Right atrium auricular region (tissue), 2 donors: Measurements from ENCODE around the gene DCST1. TPM values are rescaled to one million over a fixed set of nuclear protein-coding genes. Genes with fewer than 3 reads are reported as not detected.
A peak's percentile ranks its signal among the peaks of the same experiment; 100 is the strongest.

ENCODE experiments used
- DNase-seq: peaks from one replicate; pipeline ENCODE4 v3.0.0-alpha.2; 2019; ENCODE audit warnings: low spot score
- H3K27ac ChIP-seq, 2 donors: fragments of 200-600 bp; sonication (generic); 1 replicate in 1 of 2; 2 replicates in 1 of 2; pipeline ENCODE4 v1.5.1; 2016 to 2019
- H3K27me3 ChIP-seq, 2 donors: fragments of 200-600 bp; sonication (generic); one replicate each; pipeline versions ENCODE4 v1.5.1 to v1.6.0; 2017 to 2019
- H3K36me3 ChIP-seq: fragments of 200-600 bp; sonication (generic); one replicate; pipeline ENCODE4 v1.5.1; 2016
- H3K4me1 ChIP-seq, 2 donors: fragments of 200-600 bp; sonication (generic); one replicate each; pipeline versions ENCODE4 v1.5.1 to v1.6.0; 2017 to 2019
- H3K4me3 ChIP-seq, 2 donors: fragments of 200-600 bp; sonication (generic); 1 replicate in 1 of 2; 2 replicates in 1 of 2; pipeline ENCODE4 v1.5.1; 2017 to 2019; ENCODE audit warnings: mild to moderate bottlenecking in 1 of 2, moderate library complexity in 1 of 2
- H3K9me3 ChIP-seq, 2 donors: fragments of 200-600 bp; sonication (generic); one replicate each; pipeline ENCODE4 v1.5.1; 2019
- total RNA-seq, 2 donors: library from RNA; depleted of rRNA; stranded (reverse); fragments of >200 nt; gene quantifications; one replicate each; pipeline ENCODE4 v1.1.0, GENCODE V29; 2016
- TF ChIP-seq, protein P1 (sequence below), 2 donors: fragments of 200-600 bp; sonication (generic); IDR thresholded peaks; one replicate each; pipeline ENCODE4 v1.5.1; 2019; ENCODE audit warnings: antibody characterized with exemption in 2 of 2

Gene DCST1
- total RNA-seq, 2 donors from 2014 or later: not detected

DNA sequence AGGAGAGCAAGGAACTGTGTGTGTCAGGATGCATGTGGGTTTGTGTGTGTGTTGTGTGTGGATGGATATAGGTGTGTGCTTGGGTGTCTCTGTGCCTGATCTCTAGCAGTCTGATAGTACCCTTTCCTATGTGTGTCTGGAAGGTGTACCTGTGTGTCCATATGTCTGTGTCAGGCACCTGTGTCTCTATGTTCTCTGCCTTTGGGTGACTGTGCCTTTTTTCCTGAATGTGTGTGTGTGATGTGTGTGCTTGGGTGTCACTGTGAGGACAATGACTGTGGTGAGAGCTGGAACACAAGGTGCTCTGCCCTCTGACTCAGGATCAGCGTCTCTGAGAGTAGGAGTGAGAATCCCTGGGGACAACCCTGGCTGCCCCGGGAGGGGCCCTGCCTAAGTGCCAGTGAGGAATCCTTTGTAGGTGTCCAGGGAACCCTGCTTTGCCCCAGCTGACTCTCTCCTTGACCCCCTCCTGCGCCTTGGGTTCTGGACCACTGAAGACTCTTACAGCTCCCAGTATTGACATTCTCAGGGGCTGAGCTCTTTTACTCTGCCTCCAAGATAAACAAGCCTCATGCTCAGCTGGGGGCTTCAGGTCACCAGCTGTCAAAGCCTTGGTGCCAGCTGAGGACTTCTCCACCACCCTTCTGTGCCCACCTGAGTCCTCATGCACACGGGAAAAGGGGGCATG, 44.3 kb downstream of the DCST1 start:
- H3K27me3 ChIP-seq: peaks cover 29 to 37% of the 10 kb centered on the region in 2 donors
- DNase-seq: no peak
- H3K27ac ChIP-seq: no peak overlapping the region
- peak overlapping the region in 1 of 2 donors; percentile 53 for H3K4me3 ChIP-seq
- H3K36me3 ChIP-seq: no peaks in the 10 kb centered on the region
- TF ChIP-seq, protein P1, sequence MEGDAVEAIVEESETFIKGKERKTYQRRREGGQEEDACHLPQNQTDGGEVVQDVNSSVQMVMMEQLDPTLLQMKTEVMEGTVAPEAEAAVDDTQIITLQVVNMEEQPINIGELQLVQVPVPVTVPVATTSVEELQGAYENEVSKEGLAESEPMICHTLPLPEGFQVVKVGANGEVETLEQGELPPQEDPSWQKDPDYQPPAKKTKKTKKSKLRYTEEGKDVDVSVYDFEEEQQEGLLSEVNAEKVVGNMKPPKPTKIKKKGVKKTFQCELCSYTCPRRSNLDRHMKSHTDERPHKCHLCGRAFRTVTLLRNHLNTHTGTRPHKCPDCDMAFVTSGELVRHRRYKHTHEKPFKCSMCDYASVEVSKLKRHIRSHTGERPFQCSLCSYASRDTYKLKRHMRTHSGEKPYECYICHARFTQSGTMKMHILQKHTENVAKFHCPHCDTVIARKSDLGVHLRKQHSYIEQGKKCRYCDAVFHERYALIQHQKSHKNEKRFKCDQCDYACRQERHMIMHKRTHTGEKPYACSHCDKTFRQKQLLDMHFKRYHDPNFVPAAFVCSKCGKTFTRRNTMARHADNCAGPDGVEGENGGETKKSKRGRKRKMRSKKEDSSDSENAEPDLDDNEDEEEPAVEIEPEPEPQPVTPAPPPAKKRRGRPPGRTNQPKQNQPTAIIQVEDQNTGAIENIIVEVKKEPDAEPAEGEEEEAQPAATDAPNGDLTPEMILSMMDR (IDR thresholded peaks at IDR 0.05): no peak
- no peaks in the 10 kb centered on the region for H3K9me3 ChIP-seq
- H3K4me1 ChIP-seq: peaks cover 0 to 43% of the 10 kb centered on the region in 2 donors

DNA sequence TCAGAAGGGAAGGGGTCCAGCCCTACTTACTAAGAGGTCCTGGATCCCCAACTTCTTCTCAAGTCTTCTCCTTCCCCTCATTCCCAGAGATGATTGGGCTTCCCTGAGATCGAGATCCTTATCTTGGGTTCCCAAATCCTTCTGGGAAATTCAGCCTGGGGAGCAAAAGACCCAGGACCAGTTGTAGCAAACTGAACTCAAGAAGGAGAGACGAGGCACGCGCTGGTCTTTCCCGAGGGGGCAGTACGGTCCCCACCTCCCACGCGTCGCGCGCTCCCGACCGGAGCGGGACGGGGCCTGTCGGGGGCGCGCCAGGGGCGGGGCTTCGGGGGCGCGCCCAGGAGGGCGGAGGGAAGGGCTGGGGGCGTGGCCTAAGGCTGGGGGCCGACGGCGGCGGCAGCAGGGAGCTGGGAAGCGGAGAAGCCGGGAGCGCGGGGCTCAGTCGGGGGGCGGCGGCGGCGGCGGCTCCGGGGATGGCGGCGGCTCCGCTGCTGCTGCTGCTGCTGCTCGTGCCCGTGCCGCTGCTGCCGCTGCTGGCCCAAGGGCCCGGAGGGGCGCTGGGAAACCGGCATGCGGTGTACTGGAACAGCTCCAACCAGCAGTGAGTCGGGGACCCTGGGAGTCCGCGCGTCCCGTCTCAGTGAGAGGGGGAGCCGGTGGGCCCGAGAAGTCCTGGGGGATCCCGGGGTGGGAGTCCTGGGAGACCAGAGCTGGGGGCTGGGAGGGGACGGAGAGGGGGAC, 45.0 kb downstream of the DCST1 start, which contains the start of gene EFNA3:
EFNA3 (plus strand) TSS at position 369 of the 741 bp plus-strand sequence; CDS start at position 474, 105 bp downstream.
- Histone ChIP-seq H3K9me3 (no peaks in the 10 kb centered on the region), H3K27me3 (peaks cover 31 to 45% of the 10 kb centered on the region in 2 donors), H3K4me3 (peak within 1 kb of the TSS; percentile 39 to 53), H3K36me3 (no peaks in the 10 kb centered on the region), H3K27ac (no peak within 1 kb of the TSS), H3K4me1 (peaks cover 0 to 45% of the 10 kb centered on the region in 2 donors)
- TF ChIP-seq, protein P1 (IDR thresholded peaks at IDR 0.05): no peak
- no peak for DNase-seq

DNA sequence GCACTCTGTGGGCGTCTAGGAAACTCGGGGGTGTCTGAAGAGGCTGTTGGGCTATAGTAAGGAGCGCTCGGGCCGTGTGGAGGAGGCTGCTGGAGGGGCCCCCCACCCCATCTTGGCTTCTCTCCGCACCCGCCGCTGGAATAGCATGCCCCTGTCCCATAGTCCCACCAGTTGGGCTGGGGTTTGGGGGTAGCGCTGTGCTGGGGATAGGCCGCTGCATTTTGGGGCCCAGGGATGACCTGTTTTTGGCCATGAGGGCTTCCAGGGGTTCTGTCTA, 45.5 kb downstream of the DCST1 start:
- Histone ChIP-seq H3K9me3 (no peaks in the 10 kb centered on the region), H3K4me3 (peak overlapping the region; percentile 39 to 53), H3K27ac (no peak overlapping the region), H3K36me3 (no peaks in the 10 kb centered on the region), H3K27me3 (peaks cover 31 to 48% of the 10 kb centered on the region in 2 donors), H3K4me1 (peaks cover 0 to 47% of the 10 kb centered on the region in 2 donors)
- no peak for DNase-seq
- TF ChIP-seq, protein P1 (IDR thresholded peaks at IDR 0.05): no peak

DNA sequence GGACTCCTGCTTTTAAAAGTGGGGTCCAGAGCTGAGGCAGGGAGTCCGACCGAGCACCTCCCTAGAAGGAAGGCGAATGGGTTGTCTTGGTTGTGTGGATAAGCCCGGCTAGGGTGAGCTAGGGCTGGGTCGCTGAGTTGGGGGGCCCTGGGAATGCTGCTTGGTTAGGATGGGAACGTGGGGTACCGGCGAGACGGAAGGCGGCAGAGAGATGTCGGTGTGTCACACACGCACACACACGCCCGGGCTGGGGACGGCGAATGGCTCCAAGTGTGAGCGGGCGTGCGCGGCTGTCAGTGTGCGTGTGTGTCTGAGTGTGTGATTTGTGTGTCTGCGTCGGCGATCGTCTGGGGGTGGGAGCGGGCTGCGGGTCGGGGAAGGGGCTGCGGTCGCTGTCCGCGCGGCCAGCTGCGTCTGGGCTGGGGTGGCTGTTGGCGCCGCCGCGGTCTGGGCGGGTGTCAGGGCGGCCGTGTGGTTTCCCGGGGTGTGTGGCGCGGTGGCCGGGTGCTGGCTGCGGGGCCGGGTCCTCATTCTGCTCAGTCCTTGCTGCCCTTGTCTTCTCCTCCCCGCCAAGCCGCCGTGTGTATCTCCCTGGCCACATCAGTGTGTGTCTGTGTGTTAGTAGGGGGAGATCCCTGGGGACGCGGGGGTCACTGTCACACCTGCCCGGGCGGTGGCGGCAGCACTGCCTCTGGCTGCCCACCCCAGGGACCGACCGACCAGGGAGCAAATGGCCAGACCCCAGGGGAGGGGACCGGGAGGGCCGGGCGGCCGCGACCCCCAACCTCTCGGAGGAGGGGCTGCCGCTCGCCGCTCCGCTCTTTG, 46.1 kb downstream of the DCST1 start:
- H3K4me1 ChIP-seq: peaks cover 0 to 52% of the 10 kb centered on the region in 2 donors
- no peak for DNase-seq
- no peaks in the 10 kb centered on the region for H3K36me3 ChIP-seq
- H3K27ac ChIP-seq: no peak overlapping the region
- TF ChIP-seq, protein P1 (IDR thresholded peaks at IDR 0.05): no peak
- H3K9me3 ChIP-seq: no peaks in the 10 kb centered on the region
- H3K4me3 ChIP-seq: peak overlapping the region in 1 of 2 donors; percentile 53
- H3K27me3 ChIP-seq: peaks cover 31 to 48% of the 10 kb centered on the region in 2 donors

DNA sequence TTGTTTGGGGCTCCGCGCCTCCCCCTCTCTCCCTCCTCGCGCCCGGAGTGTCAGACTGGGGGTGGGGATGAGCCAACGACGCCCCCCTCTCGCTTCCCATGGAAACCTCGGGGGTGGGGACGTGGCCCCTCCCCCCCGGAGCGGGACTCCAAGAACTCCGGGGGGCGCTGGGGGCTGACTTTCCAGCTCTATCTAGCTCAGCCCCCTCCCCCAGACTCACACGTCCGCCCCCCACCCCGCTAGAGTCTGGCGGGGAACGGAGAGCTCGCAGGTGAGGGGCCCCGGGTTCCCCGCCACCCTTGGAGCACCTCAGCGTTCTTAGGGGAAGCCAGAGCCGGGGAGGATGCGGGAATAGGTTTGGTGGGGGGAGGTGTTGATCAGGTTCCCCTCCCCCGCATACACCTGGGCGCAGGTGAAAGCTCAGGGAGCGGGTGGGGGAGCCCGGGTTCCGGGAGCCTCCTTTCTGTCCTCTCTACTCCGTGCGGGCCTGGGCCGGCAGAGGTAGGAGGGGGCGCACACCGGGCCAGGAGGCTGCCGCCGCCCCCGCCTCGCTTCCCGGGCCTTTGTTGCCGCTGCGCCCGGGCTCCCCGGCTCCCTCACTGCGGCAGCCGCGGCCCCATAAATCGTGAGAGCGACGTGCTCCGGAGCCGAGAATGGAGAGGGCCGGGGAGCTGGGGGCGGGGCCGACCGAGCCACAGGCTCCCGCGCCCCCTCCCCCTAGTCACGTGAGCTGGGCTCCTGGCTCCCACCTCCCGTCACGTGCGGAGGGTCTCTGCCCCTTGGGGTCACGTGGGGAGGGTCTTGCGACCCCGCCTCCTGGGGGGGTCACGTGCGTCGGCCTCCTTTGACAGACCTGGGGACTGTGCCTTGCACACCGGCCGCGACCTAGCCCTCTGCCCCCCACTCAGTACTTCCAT, 46.9 kb downstream of the DCST1 start:
- H3K27me3 ChIP-seq: peaks cover 31 to 48% of the 10 kb centered on the region in 2 donors
- peak overlapping the region; percentile 5 to 53 for H3K4me3 ChIP-seq
- TF ChIP-seq, protein P1 (IDR thresholded peaks at IDR 0.05): no peak
- no peak overlapping the region for H3K27ac ChIP-seq
- no peak for DNase-seq
- H3K9me3 ChIP-seq: no peaks in the 10 kb centered on the region
- no peaks in the 10 kb centered on the region for H3K36me3 ChIP-seq
- H3K4me1 ChIP-seq: peaks cover 0 to 54% of the 10 kb centered on the region in 2 donors
